GM18526 (cell line): Measurements from ENCODE around the gene STK11IP.

Source experiments
- POLR2A ChIP-seq: IDR thresholded peaks from 3 replicates; pipeline ENCODE4 v1.6.1; 2011; ENCODE audit not compliant: insufficient read length; ENCODE audit errors: extremely low read depth

The STK11IP gene

DNA sequence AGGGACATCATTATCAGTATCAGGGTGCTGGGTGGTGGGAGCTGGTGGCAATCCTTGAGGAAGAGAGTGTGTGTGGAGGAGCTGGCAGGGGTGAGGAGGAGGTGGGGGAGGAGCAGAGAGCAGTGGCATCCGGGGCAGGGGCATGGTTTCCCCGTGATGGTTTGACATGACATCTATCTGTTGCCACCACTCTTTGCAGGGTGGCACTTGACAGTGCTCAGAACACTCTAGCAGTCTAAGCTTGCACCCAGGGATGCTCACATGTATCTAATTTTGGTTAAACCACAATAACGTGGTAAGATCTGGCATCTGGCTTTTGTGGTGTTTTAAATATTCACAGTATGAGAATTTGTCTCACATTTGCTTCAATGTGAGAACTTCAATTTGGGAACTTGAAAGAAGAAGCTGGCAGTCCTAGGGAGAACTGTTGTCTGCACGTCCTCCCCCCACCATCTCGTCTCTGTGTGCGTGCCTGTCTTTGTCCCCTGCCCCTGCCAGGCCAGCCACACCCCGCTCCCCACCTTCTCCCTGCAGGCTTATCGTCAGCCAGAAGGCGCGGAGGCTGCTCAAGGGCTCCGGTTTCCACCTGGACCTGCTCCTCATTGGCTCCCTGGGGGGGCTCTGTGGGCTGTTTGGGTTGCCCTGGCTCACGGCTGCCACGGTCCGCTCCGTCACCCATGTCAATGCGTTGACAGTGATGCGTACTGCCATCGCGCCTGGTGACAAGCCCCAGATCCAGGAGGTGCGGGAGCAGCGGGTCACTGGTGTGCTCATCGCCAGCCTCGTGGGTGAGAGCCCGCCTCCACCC lies 41.5 kb downstream of the STK11IP start:
- TF ChIP-seq POLR2A = no peak

DNA sequence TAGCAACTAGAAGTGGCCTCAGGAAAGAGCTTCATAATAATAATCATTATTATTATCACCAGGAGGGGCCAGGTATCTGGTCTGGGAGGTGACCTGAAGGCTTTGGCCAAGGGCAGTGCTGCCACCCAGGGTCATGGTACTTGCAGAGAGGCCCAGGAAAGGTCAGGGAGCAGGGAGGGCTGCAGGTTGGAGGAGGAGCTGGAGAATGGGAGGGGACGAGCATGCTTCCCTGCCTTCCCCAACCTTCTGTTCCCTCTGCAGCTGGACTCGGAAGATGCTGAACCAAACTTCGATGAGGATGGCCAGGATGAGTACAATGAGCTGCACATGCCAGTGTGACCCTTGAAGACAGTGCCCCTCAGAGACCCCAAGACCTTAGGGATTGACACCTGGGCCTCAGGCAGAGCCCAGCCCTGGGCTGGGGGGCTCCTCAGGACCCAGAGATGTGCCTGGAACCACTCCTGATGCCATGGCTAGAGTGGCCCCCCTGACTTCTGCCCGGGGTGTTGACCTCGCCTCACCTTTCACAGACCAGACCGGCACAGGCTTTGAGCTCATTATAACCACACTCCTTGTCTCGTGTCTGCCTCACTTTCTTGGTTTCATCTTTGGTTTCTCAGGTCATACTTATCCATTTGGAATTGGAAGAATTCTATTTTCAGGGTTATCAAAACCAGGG lies 43.9 kb downstream of the STK11IP start:
- no peak for TF ChIP-seq POLR2A

DNA sequence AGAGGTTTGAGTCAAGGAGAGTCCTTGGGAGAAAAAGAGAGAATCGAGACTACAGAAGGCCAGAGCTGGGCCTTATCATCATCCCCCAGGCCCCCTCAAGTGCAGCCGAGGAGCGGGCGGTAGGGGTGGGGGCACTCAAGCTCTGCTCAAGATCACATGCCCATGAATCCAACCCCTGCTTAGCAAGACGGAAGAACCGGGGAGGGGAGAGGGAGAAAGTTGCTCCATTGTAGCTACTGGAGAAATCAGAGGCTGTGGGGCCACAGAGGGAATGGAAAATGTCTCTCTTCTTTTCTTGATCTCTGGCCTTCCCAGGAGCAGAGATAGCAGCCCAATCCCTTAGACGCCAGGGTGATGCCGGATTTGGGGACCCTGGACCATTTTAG lies 44.4 kb downstream of the STK11IP start:
- TF ChIP-seq POLR2A = no peak

DNA sequence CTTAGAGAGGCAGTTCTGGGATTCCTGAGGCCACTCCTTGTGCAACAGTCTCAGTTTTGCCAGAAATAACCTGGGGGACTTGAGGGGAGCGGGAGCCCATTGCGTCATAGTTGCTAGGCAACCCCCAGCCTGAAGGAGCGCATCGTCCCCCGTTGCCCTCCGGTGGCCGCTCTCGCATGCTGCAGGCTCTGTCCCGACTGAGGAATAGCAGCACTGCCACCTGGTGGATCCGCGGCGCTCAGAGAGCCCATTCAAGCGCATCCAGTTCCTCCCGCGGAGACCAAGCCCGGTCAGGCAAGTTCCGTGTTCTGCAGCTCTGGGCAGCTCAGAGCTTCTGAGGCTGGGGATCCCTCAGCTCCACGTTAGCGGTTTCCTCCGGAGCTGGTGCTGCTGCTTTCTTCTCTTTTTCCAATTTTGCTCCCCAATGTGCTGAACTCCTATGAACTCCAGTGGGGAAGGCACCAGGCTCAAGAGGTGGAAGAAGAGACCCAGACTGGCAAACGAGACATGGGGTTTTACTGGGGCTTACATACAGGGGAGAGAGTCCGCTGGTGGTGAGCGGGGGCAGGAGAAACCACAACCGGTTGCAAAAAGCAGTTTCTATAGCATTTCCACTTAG lies 44.9 kb downstream of the STK11IP start:
- TF ChIP-seq POLR2A = peak; percentile 39

DNA sequence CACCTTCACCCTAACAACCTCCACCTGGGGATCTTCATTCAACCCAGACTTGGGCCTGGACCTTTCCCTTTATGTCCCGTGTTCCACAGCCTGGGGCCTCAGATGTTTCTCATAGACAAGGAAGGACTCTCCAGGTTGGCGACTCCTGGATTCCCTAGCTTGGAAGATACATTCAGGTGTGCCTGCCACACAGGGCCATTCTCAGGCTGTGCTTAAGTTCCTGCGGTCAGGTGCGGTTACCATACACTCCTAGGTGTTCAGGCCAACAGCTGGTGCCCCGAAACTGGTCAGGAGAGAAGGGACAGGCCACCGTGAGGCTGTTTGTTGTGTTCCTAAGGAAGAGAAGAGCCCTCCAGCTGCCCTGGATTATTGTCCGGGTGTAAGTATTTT lies 45.4 kb downstream of the STK11IP start:
- TF ChIP-seq POLR2A = no peak

- no peak for TF ChIP-seq POLR2A
Observed at GRCh38 chr2:219643788-219644398, 46.2 kb downstream of the STK11IP start.

GRCh38 chr2:219644801-219645480 lies 47.3 kb downstream of the STK11IP start:
- TF ChIP-seq POLR2A = no peak

GRCh38 chr2:219645631-219646527 lies 48.2 kb downstream of the STK11IP start:
- no peak for TF ChIP-seq POLR2A

- TF ChIP-seq POLR2A = no peak
Observed at GRCh38 chr2:219648176-219648575, 50.5 kb downstream of the STK11IP start.

DNA sequence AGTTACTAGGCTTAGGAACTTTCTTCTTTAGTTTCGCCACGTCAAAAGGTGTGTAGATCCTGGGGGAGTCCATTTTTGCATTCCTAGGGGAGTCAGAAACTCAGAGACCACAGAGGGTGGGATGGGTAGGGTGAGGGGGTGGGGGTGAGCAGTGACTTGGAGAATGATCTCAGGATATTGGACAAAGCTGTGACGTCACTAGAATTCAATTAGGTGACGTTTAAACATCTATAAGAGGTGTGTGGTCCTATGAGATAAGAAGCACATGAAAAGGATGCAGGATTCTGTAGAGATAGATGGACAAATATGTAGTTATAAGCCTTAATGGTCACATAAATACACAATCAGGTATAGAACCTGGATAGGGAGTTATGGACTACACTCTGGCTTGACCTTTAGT lies 51.3 kb downstream of the STK11IP start:
- TF ChIP-seq POLR2A = no peak

DNA sequence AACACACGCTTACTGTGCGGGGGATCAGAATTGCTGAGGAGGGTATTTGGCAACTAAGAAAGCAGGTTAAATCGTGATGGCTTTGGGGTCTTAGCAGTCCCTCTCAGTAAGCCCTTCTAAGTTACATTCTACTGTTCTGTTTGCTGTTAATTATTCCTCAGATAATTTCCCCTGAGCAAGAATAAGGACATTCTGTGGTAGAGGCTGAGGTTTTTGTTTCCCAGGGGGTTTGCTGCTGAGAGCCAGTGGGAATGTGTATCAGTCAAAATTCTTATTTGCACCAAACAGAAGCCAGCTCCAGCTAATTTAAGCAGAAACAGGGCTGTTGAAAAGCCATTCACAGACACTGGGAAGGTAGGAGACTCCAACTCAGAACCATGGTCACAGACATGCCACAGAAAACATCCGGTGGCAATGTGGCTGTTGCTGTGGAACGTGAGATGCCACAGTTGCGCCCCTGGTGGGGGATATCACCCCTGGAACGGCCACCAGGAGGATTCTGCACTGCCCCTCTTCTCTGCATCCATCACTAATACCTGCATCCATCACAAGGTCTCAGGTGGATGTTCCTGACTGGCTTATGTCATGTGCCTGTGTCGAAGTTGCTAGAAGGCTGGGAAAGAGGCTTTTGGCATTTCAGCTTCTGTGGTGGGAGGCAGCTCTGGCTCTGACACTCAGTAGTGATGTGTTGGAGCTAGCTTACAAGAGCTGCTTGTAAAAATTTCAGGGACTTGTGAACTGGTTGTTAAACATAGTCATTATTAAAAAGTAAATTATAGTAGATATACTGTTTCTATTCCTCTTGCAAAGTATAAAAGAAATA lies 53.0 kb downstream of the STK11IP start:
- no peak for TF ChIP-seq POLR2A

GRCh38 chr2:219656526-219656925 lies 58.9 kb downstream of the STK11IP start:
- TF ChIP-seq POLR2A = no peak

DNA sequence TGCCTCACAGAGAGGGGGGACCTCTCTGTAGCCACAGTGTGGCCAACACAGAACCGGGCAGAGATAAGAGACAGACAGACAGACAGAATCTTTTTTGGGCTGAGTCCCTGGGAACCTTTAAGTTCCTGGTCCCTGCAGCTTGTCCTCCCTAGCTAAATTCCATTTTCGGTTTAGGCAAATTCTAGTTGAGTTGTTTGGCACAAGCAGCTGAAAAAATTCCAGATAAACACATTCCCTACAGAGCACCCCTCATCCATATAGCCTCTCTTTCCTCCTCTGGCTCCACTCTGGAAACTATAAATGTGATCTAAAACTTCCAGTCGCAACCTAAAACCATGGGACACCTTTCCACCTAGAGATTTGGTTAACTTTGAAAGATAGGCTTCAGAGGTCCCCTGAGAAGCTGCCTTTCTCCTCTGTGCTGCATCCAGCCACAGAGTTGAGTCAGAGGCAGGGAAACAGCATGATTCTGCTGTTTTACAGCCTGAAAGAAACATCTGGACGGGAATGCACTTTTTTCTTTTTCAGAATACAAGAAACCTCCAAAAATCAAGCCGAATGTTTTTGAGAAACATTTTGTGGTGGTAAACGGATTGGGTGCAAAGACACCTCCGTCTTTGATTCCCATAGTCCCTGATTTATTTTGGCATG lies 60.7 kb downstream of the STK11IP start:
- no peak for TF ChIP-seq POLR2A
